HFFc6 (cell line): ENCODE results near the gene WARS2. TPM values are rescaled to one million over a fixed set of nuclear protein-coding genes. Genes with fewer than 3 reads are reported as not detected.

Experiments
- DNase-seq: peaks from one replicate; pipeline ENCODE4 v3.0.0-alpha.2; 2018
- H3K27ac Mint-ChIP-seq: 2 replicates; pipeline ENCODE4 v1.8.0; 2020; ENCODE audit warnings: mild to moderate bottlenecking, mixed read lengths
- H3K27me3 Mint-ChIP-seq: 2 replicates; pipeline ENCODE4 v1.8.0; 2021; ENCODE audit warnings: mild to moderate bottlenecking, moderate library complexity, mixed read lengths; ENCODE audit not compliant: insufficient read depth
- H3K36me3 Mint-ChIP-seq: 2 replicates; pipeline ENCODE4 v1.8.0; 2021; ENCODE audit warnings: low read depth, mixed read lengths
- H3K4me1 Mint-ChIP-seq: 2 replicates; pipeline ENCODE4 v1.8.0; 2020; ENCODE audit warnings: low read depth, mixed read lengths
- H3K4me3 Mint-ChIP-seq: 2 replicates; pipeline ENCODE4 v1.8.0; 2020; ENCODE audit warnings: mild to moderate bottlenecking, moderate library complexity, mixed read lengths
- H3K9me3 Mint-ChIP-seq: 2 replicates; pipeline ENCODE4 v1.8.0; 2020; ENCODE audit warnings: mild to moderate bottlenecking, mixed read lengths
- CTCF ChIP-seq: fragments of 200-600 bp; sonication (generic); IDR thresholded peaks from 2 replicates; pipeline ENCODE4 v1.5.0; 2021; ENCODE audit warnings: antibody characterized with exemption, mild to moderate bottlenecking
- total RNA-seq, 6 experiments: library from RNA; stranded (reverse); fragmentation: NEBNext Ultra II Directional; extraction: Animal tissue kit (Norgen Biotek cat#: 25700); gene quantifications; 2 replicates in 1 of 6; 3 replicates in 5 of 6; pipeline ENCODE4 v1.2.3, GENCODE V29; 2021

The WARS2 gene
- total RNA-seq, 6 experiments from 2014 or later = 10.5 to 14.8 (median 12.9) TPM

- H3K9me3 Mint-ChIP-seq = 0 out of 2 replicates have a peak, but pooled peaks cover 3% of the 10 kb centered on the region
- peak overlapping the region; percentile 73 for H3K27ac Mint-ChIP-seq
- peaks cover 16% of the 10 kb centered on the region for H3K27me3 Mint-ChIP-seq
- no peak for TF ChIP-seq CTCF
- peak overlapping the region; percentile 76 for H3K4me3 Mint-ChIP-seq
- H3K4me1 Mint-ChIP-seq = peaks cover 17% of the 10 kb centered on the region
- DNase-seq = no peak
- no peaks in the 10 kb centered on the region for H3K36me3 Mint-ChIP-seq
These were observed 139.0 kb downstream of the WARS2 start for GRCh38 chr1:119001181-119002027.

- H3K4me1 Mint-ChIP-seq = peaks cover 22% of the 10 kb centered on the region
These were observed 139.9 kb downstream of the WARS2 start for GRCh38 chr1:119000371-119001180.

GRCh38 chr1:118999348-119000071 lies 140.9 kb downstream of the WARS2 start:
- no peak overlapping the region for H3K4me3 Mint-ChIP-seq

More at GRCh38 chr1:119000371-119001180, 139.9 kb downstream of the WARS2 start:
- no peaks in the 10 kb centered on the region for H3K9me3 Mint-ChIP-seq
- H3K4me3 Mint-ChIP-seq = peak overlapping the region; percentile 31; the same call in 1 of the 2 replicates
- H3K27ac Mint-ChIP-seq = no peak overlapping the region
- H3K27me3 Mint-ChIP-seq = peaks cover 16% of the 10 kb centered on the region
- no peak for TF ChIP-seq CTCF
- no peaks in the 10 kb centered on the region for H3K36me3 Mint-ChIP-seq
- no peak for DNase-seq

GRCh38 chr1:118998171-118998570 lies 142.3 kb downstream of the WARS2 start:
- Mint-ChIP-seq H3K4me1 (peaks cover 23% of the 10 kb centered on the region), H3K27ac (no peak overlapping the region), H3K9me3 (no peaks in the 10 kb centered on the region), H3K27me3 (peaks cover 21% of the 10 kb centered on the region), H3K36me3 (no peaks in the 10 kb centered on the region), H3K4me3 (no peak overlapping the region)
- no peak for TF ChIP-seq CTCF
- DNase-seq = no peak

More at GRCh38 chr1:118999348-119000071, 140.9 kb downstream of the WARS2 start:
- Mint-ChIP-seq H3K27me3 (peaks cover 16% of the 10 kb centered on the region), H3K4me1 (peaks cover 23% of the 10 kb centered on the region), H3K9me3 (no peaks in the 10 kb centered on the region), H3K27ac (no peak overlapping the region), H3K36me3 (no peaks in the 10 kb centered on the region)
- TF ChIP-seq CTCF = no peak
- DNase-seq = no peak

GRCh38 chr1:118997225-118997624 lies 143.2 kb downstream of the WARS2 start:
- no peak for DNase-seq
- Mint-ChIP-seq H3K4me1 (peaks cover 19% of the 10 kb centered on the region), H3K27ac (no peak overlapping the region), H3K36me3 (no peaks in the 10 kb centered on the region; the same call in 1 of the 2 replicates), H3K9me3 (no peaks in the 10 kb centered on the region), H3K27me3 (peaks cover 22% of the 10 kb centered on the region), H3K4me3 (no peak overlapping the region)
- TF ChIP-seq CTCF = no peak
